Stimulated activated naive B cell treated with anti-CD40 and anti-IgM and Interleukin-4, amounts not matched to agents 10 μg/mL and 1 μg/mL and 100 μg/mL, for 72 hours (primary cell): ENCODE results near the gene GPX1.
A peak's percentile ranks its signal among the peaks of the same experiment; 100 is the strongest.
"Not testable (repeated sequence)": the region's sequence is repeated elsewhere in the genome, so short reads cannot be mapped to it uniquely, and the experiment has no call there.

Source experiments
- ATAC-seq, 2 donors: fragments of 150-1000 bp; cut with Tn5 transposase; replicated peaks; 2 replicates each; pipeline ENCODE4 v1.10.0; 2021; ENCODE audit warnings: moderate library complexity in 1 of 2
- DNase-seq: peaks from one replicate; pipeline ENCODE4 v3.0.0; 2021
- H3K27ac Mint-ChIP-seq: one replicate; pipeline ENCODE4 v1.8.0; 2022; ENCODE audit warnings: mild to moderate bottlenecking, mixed read lengths
- H3K27me3 Mint-ChIP-seq, 2 donors: one replicate each; pipeline ENCODE4 v1.8.0; 2022; ENCODE audit warnings: mixed read lengths in 2 of 2
- H3K36me3 Mint-ChIP-seq, 2 donors: one replicate each; pipeline ENCODE4 v1.8.0; 2022; ENCODE audit warnings: mixed read lengths in 2 of 2, mild to moderate bottlenecking in 1 of 2
- H3K4me1 Mint-ChIP-seq, 2 donors: one replicate each; pipeline ENCODE4 v1.8.0; 2022; ENCODE audit warnings: mixed read lengths in 2 of 2, mild to moderate bottlenecking in 1 of 2
- H3K4me3 Mint-ChIP-seq, 2 donors: one replicate each; pipeline ENCODE4 v1.8.0; 2022; ENCODE audit warnings: mild to moderate bottlenecking in 2 of 2, mixed read lengths in 2 of 2, moderate library complexity in 1 of 2
- H3K9me3 Mint-ChIP-seq, 2 donors: one replicate each; pipeline ENCODE4 v1.8.0; 2022; ENCODE audit warnings: mixed read lengths in 2 of 2, mild to moderate bottlenecking in 1 of 2

Gene GPX1

DNA sequence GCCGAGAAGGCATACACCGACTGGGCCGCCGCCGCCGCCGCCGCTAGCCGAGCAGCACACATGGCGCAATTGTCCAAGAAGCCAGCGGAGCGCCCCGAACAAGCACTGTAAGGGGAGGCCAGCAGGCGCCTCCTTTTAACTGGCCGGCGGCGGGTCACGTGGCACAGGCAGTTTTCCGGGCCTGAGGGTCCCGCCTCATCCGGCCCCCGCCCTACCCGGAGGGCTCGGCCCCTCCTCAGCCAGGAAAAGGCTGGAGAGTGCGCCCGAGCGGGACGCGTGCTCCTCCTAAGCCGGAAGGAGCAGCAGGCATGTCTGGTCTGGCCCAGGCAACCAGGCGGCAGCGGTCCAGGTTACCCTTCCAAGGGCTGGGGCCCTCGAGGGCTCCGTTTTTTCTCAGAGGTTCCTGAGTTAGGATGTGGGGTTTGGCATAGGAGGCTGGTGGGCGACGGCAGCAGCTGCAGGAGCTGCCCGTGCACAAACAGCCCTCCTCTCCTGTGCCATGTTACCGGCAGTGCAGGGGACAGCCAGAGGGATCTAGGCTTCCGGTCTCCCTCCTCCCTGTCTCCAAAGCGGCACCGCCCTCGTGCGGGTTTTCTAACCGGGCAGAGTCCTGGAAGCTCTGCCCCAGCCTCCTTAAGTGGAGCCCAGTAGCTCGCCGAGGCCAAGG, at the start of gene GPX1:
Gene GPX1 (minus strand): TSS at position 137 of the 667 bp plus-strand sequence. CDS start 75 bp downstream, at position 62.
- peak within 1 kb of the TSS; percentile 98 for H3K27ac Mint-ChIP-seq
- peak within 1 kb of the TSS; percentile 95 to 98 for H3K4me3 Mint-ChIP-seq
- peak; percentile 81 for DNase-seq
- H3K27me3 Mint-ChIP-seq: no peaks in the 10 kb centered on the region
- no peaks in the 10 kb centered on the region for H3K9me3 Mint-ChIP-seq
- H3K36me3 Mint-ChIP-seq: peaks cover 50 to 51% of the 10 kb centered on the region in 2 donors
- ATAC-seq: peak; percentile 86 to 89
- H3K4me1 Mint-ChIP-seq: peaks cover 21 to 39% of the 10 kb centered on the region in 2 donors

DNA sequence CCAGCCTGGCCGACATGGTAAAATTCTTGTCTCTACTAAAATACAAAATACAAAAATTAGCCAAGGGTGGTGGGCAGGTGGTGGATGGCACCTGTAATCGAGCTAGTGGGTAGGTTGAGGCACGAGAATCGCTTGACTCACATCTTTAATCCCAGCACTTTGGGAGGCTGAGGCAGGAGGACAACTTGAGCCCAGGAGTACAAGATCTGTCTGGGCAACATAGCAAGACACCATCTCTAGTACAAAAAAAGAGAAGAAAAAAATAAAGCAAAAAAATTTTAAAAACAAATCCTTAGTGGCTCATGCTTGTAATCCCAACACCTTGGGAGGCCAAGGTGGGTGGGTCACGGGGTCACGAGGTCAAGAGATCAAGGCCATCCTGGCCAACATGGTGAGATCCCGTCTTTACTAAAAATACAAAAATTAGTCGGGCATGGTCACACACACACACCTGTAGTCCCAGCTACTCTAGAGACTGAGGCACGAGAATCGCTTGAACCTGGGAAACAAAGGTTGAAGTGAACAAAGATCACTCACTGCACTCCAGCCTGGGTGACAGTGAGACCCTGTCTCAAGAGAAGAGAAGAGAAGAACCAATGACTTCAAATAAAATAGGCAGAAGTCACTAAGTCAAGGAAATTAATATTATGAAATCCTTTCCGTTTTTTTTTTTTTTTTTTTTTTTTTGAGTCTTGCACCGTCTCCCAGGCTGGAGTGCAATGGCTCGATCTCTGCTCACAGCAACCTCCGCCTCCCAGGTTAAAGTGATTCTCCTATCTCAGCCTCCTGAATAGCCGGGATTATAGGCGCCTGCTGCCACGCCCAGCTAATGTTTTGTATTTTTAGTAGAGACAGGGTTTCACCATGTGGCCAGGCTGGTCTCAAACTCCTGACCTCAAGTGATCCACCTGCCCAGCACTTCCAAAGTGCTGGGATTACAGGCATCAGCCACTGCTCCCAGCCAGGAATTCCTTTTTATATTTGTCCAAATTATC, 48.7 kb upstream of the GPX1 start:
- peak overlapping the region; percentile 81 for H3K27ac Mint-ChIP-seq
- peaks cover 9 to 26% of the 10 kb centered on the region in 2 donors for H3K36me3 Mint-ChIP-seq
- no peaks in the 10 kb centered on the region for H3K9me3 Mint-ChIP-seq
- DNase-seq: no peak
- peak overlapping the region in 1 of 2 donors; percentile 16 for H3K4me3 Mint-ChIP-seq
- H3K27me3 Mint-ChIP-seq: no peaks in the 10 kb centered on the region
- peaks cover 26 to 48% of the 10 kb centered on the region in 2 donors for H3K4me1 Mint-ChIP-seq
- no peak for ATAC-seq

DNA sequence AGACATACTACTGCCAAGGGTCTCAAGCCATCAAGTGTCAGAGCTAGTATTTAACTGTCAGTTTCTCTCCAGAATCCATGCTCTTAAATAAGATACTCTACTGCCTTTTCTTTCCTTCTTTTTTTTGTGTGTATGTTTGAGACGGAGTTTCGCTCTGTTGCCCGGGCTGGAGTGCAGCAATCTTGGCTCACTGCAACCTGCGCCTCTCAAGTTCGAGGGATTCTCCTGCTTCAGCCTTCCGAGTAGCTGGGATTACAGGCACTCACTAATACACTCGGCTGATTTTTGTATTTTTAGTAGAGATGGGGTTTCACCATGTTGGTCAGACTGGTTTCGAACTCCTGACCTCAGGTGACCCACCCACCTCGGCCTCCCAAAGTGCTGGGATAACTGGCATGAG, 47.4 kb upstream of the GPX1 start:
- H3K27ac Mint-ChIP-seq: peak overlapping the region; percentile 60
- not testable (repeated sequence) for DNase-seq, ATAC-seq, H3K9me3 Mint-ChIP-seq, H3K27me3 Mint-ChIP-seq
- peak overlapping the region in 1 of 2 donors; percentile 26 for H3K4me3 Mint-ChIP-seq
- peaks cover 30 to 61% of the 10 kb centered on the region in 2 donors for H3K4me1 Mint-ChIP-seq
- H3K36me3 Mint-ChIP-seq: peaks cover 13 to 31% of the 10 kb centered on the region in 2 donors

DNA sequence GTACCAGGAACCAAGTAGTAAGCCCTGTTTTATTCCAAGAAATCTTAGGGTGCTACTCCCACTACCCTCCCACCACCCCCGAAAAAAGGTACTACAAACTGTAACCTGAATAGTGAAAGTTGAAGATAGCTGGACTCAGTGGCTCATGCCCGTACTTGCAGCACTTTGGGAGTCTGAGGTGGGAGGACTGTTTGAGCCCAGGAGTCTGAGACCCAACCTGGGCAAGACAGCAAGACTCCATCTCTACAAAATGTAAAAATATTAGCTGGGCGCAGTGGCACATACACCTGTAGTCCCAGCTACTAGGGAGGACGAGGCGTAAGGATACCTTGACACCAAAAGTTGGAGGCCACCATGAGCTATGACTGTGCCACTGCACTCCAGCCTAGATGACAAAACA, 45.7 kb upstream of the GPX1 start:
- peaks cover 31 to 63% of the 10 kb centered on the region in 2 donors for H3K4me1 Mint-ChIP-seq
- no peak overlapping the region for H3K27ac Mint-ChIP-seq
- no peaks in the 10 kb centered on the region for H3K9me3 Mint-ChIP-seq
- H3K27me3 Mint-ChIP-seq: no peaks in the 10 kb centered on the region
- H3K36me3 Mint-ChIP-seq: peaks cover 17 to 32% of the 10 kb centered on the region in 2 donors
- no peak for DNase-seq
- ATAC-seq: no peak
- H3K4me3 Mint-ChIP-seq: no peak overlapping the region

DNA sequence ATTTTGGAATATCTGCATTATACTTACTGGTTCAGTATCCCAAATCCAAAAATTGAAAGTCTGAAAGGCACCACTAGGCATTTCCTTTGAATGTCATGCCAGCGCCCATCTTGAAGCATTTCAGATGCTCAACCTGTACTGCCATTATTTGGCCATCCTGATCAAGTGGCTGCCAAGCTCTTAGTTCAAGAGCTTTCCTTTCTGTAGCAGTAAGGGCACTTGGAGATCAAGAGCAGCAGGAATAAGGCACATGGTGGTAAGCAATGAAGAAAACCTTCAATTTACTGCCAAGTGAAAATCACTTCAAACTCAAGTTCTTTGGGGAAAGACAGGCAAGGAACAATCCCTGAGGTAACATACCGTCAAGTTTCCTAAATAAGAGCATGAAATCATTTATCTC, 43.6 kb upstream of the GPX1 start:
- Mint-ChIP-seq H3K9me3 (no peaks in the 10 kb centered on the region), H3K4me3 (no peak overlapping the region), H3K27me3 (no peaks in the 10 kb centered on the region), H3K27ac (peak overlapping the region; percentile 10), H3K36me3 (peaks cover 26 to 39% of the 10 kb centered on the region in 2 donors), H3K4me1 (peaks cover 30 to 69% of the 10 kb centered on the region in 2 donors)
- DNase-seq: no peak
- no peak for ATAC-seq

DNA sequence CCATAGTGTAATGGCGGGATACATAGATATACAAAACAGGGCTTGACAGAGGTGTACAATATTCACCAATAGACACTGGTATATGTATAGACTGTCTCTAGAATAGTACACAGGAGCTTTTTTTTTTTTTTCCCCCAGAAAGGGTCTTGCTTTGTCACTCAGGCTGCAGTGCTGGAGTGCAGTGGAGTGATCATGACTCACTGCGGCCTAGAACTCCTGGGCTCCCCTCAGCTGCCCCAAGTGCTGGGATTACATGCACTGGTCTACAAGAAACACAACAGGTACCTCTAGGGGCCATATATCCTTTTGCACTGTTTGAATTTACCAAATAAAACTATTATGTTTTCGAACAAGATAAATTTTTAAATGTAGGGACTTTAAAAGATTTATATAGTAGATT, 41.3 kb upstream of the GPX1 start:
- Mint-ChIP-seq H3K4me3 (peak overlapping the region in 1 of 2 donors; percentile 16), H3K27ac (no peak overlapping the region), H3K4me1 (peaks cover 32 to 72% of the 10 kb centered on the region in 2 donors), H3K9me3 (no peaks in the 10 kb centered on the region), H3K27me3 (no peaks in the 10 kb centered on the region), H3K36me3 (peaks cover 38 to 51% of the 10 kb centered on the region in 2 donors)
- no peak for ATAC-seq
- no peak for DNase-seq

DNA sequence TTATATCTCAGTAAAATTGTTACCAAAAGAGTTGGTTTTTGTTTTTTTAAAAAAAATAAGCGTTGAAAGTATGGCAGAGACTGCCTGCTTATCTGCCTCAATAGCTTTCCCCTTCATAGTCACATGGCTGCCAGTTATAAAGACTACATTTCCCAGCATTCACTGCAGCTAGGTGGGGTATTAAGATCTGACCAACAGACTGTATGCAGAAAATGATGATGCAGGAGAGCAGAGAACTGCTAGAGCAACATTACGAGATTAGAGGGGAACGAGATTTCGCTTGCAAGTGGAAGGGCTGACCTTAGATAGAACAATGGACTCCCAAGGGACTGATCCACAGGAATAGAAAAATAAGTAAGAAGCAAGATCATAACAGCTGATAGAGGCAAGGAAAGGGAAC, 39.3 kb upstream of the GPX1 start:
- Mint-ChIP-seq H3K27me3 (no peaks in the 10 kb centered on the region), H3K4me1 (peaks cover 39 to 87% of the 10 kb centered on the region in 2 donors), H3K36me3 (peaks cover 41 to 65% of the 10 kb centered on the region in 2 donors), H3K4me3 (peak overlapping the region in 1 of 2 donors; percentile 1), H3K9me3 (no peaks in the 10 kb centered on the region), H3K27ac (peak overlapping the region; percentile 7)
- DNase-seq: no peak
- ATAC-seq: peak; percentile 75

DNA sequence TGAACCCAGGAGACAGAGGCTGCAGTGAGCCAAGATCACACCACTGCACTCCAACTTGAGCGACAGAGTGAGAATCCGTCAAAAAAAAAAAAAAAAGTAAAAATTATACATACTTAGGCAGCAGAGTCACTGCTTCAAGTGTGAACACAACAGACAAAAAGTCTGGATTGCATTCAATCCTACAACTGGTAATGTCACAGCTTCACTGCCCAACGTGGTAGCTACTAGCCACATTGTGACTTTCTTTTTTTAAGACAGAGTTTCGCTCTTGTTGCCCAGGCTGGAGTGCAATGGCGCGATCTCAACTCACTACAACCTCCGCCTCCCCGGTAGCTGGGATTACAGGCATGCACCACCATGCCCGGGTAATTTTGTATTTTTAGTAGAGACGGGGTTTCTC, 33.2 kb upstream of the GPX1 start:
- H3K4me3 Mint-ChIP-seq, ATAC-seq, DNase-seq, H3K27ac Mint-ChIP-seq, H3K9me3 Mint-ChIP-seq, H3K27me3 Mint-ChIP-seq: not testable (repeated sequence)
- Mint-ChIP-seq H3K36me3 (peaks cover 21 to 50% of the 10 kb centered on the region in 2 donors), H3K4me1 (peaks cover 36 to 71% of the 10 kb centered on the region in 2 donors)

DNA sequence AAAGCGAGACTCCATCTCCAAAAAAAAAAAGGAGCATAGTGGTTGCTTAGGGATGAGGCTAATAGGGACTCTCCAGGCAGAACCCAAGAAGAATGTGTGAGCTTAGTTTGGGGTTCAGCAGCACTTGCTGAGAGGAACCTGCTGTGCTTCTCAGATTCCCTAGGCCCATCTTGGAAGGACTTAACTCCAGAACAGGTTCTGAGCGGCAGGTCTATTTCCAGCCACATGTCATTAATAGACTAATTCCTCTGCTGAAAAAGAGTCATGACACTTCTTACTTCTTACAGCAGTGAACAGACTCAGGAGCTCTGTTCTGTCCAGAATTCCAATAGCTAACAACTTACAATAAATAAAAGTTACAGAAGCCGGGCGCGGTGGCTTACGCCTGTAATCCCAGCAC, 31.1 kb upstream of the GPX1 start:
- Mint-ChIP-seq H3K27me3 (no peaks in the 10 kb centered on the region), H3K4me1 (peaks cover 27 to 62% of the 10 kb centered on the region in 2 donors), H3K9me3 (no peaks in the 10 kb centered on the region), H3K36me3 (peaks cover 7 to 35% of the 10 kb centered on the region in 2 donors), H3K4me3 (no peak overlapping the region), H3K27ac (no peak overlapping the region)
- ATAC-seq (no peak), DNase-seq (no peak)

DNA sequence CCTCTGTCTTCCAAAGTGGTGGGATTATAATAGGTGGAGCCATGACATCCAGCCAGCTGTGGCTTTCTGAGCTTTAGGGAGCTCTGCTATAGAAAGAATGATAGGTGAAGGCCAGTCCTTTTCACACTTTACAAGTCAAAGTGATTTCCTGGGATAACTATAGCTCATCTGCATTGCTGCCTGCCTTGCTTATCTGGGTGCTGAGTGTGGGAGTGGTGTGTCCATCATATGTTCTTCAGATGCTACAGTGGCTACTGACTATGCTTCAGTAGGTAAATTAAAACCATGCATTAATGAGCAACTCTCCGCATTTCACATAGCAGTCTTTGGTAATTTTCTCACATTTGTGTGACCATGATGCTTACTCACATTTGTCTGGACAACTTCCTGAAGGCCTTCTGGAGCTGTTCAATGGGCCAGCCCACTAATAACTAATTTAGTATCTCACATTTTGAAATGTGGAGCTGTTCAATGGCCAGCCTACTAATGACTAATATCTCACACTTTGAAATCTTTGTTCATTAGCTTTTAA, 30.2 kb upstream of the GPX1 start:
- H3K4me1 Mint-ChIP-seq: peaks cover 31 to 61% of the 10 kb centered on the region in 2 donors
- H3K36me3 Mint-ChIP-seq: peaks cover 6 to 34% of the 10 kb centered on the region in 2 donors
- H3K27me3 Mint-ChIP-seq: no peaks in the 10 kb centered on the region
- no peaks in the 10 kb centered on the region for H3K9me3 Mint-ChIP-seq
- H3K27ac Mint-ChIP-seq: peak overlapping the region; percentile 9
- H3K4me3 Mint-ChIP-seq: no peak overlapping the region
- no peak for DNase-seq
- ATAC-seq: no peak

DNA sequence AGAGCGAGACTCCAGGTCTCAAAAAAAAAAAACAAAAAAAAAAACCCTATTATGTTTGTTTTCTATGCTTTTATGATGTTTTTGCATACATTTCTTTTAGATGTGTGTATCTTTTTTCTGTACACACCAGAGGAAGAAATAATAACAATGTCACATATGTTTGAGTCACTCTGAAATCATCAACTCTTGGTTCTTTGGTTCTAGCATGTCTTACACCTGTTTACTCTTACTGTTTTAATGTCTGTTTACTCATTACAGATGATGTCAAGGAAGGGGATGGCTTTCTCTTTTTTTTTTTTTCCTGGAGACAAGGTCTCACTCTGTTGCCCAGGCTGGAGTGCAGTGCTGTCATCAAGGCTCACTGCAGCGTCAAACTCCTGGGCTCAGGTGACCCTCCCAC, 29.6 kb upstream of the GPX1 start:
- H3K36me3 Mint-ChIP-seq: peaks cover 4 to 30% of the 10 kb centered on the region in 2 donors
- H3K4me3 Mint-ChIP-seq: no peak overlapping the region

DNA sequence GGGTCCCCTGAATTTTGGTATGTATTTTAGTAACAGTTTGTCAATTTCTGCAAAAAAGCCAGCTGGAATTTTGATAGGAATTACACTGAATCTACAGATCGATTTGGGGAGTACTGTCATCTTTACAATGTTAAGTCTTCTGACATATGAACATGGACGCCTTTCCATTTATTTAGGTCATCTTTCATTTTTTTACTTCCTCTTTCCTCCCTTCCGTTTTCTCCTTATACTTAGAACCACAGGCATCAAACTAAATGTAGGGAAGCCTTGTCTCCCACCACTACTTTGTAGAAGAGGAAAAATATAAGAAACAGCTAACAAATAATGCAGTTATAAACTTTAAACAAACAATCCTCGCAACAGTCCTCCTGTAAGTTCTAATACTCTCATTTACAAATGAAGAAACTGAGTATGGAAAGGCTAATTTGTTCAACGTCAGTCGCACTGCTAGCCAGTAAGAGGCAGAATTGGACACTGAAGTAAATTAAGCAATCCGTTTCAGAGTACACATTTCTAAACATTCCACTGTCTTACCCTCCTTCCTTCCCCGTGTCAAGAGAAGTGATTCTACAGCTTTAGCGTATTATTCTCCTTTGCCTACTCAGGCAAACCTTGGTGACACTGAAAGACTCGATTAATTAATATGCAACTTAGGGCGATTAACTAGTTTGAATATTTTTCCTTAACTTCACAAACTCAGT, 28.1 kb upstream of the GPX1 start:
- Mint-ChIP-seq H3K4me3 (peak overlapping the region; percentile 69 to 78), H3K27me3 (no peaks in the 10 kb centered on the region), H3K27ac (peak overlapping the region; percentile 94), H3K4me1 (peaks cover 29 to 61% of the 10 kb centered on the region in 2 donors), H3K9me3 (no peaks in the 10 kb centered on the region), H3K36me3 (peaks cover 4 to 28% of the 10 kb centered on the region in 2 donors)
- ATAC-seq: peak; percentile 69 to 71
- DNase-seq: no peak

More for the DNA sequence above, 29.6 kb upstream of the GPX1 start:
- no peak for ATAC-seq
- peaks cover 29 to 61% of the 10 kb centered on the region in 2 donors for H3K4me1 Mint-ChIP-seq
- no peaks in the 10 kb centered on the region for H3K9me3 Mint-ChIP-seq
- H3K27me3 Mint-ChIP-seq: no peaks in the 10 kb centered on the region
- peak overlapping the region; percentile 31 for H3K27ac Mint-ChIP-seq
- DNase-seq: no peak

DNA sequence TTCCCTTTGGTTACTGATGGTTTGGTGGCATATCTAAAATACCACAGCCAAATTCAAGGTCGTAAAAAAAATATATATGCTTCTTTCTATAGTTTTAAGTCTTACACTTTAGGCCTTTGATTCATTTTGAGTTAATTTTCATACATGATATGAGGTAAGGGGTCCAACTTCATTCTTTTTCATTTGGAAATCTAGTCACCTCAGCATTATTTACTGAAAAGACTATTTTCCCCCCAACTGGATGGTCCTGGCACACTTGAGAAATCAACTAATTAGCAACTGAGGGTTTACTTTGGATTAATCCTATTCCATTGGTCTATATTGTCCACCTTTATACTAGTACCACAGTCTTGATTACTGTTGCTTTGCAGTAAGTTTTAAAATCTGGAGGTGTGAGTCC, 27.5 kb upstream of the GPX1 start:
- no peaks in the 10 kb centered on the region for H3K27me3 Mint-ChIP-seq
- ATAC-seq (no peak), DNase-seq (no peak)
- H3K36me3 Mint-ChIP-seq: peaks cover 4 to 28% of the 10 kb centered on the region in 2 donors
- peak overlapping the region; percentile 94 for H3K27ac Mint-ChIP-seq
- peaks cover 29 to 61% of the 10 kb centered on the region in 2 donors for H3K4me1 Mint-ChIP-seq
- H3K9me3 Mint-ChIP-seq: no peaks in the 10 kb centered on the region
- H3K4me3 Mint-ChIP-seq: peak overlapping the region; percentile 69 to 78
